ENCODE results near the gene ATAD3B.
A peak's percentile ranks its signal among the peaks of the same experiment; 100 is the strongest.

GRCh38 chr1:1471389-1472052 lies at the start of gene ATAD3B:
- peak; percentile 88; the same call in 1 of the 2 replicates for TF ChIP-seq POLR2AphosphoS5 (IDR thresholded peaks at IDR 0.05; ENCODE audit: borderline replicate concordance, low read depth, low read length)
- no peak for TF ChIP-seq EZH2 (IDR thresholded peaks at IDR 0.05)
- no peak for TF ChIP-seq FOXP2 (optimal IDR thresholded peaks at IDR 0.05; ENCODE audit: control extremely low read depth, extremely low read length, insufficient read depth)
